T-cell (primary cell): ENCODE measurements around the gene TPCN1. TPM values are rescaled to one million over a fixed set of nuclear protein-coding genes. Genes with fewer than 3 reads are reported as not detected.

ENCODE experiments used
- ATAC-seq, 4 experiments: fragments of 200-7000 bp in 3 of 4; fragments of 150-1000 bp in 1 of 4; cut with Tn5 transposase; replicated peaks in 1 of 4; 1 replicate in 3 of 4; 2 replicates in 1 of 4; pipeline ENCODE4 v1.10.0; 2021; ENCODE audit warnings: moderate library complexity in 3 of 4, mild to moderate bottlenecking in 2 of 4, moderate number of reproducible peaks in 1 of 4
- CTCF ChIA-PET, 2 donors: fragments of 300-600 bp; sonication (Branson Sonifier 250); formaldehyde crosslinking; loops; one replicate each; lab custom pipeline; 2022; ENCODE audit warnings: antibody characterized with exemption in 2 of 2; lab: Charles Lee
- POLR2A ChIA-PET, 2 donors: fragments of 300-600 bp; sonication (Branson Sonifier 250); formaldehyde crosslinking; loops; one replicate each; lab custom pipeline; 2022; ENCODE audit warnings: antibody characterized with exemption in 2 of 2; lab: Charles Lee
- DNase-seq, 35 experiments: peaks; one replicate each; pipeline versions ENCODE4 v3.0.0 to v3.0.0-alpha.2; 2013 to 2023
- H3K27ac ChIP-seq: one replicate; pipeline ENCODE4 v1.5.1; 2013; ENCODE audit warnings: low read length
- H3K27me3 ChIP-seq, 2 experiments: replicated peaks in 1 of 2; 1 replicate in 1 of 2; 2 replicates in 1 of 2; pipeline versions ENCODE4 v1.6.1 to v1.7.0; 2013; ENCODE audit warnings: low read length in 1 of 2, mixed read lengths in 1 of 2; ENCODE audit not compliant: control insufficient read depth in 2 of 2, insufficient read depth in 2 of 2; ENCODE audit errors: extremely low read depth in 1 of 2
- H3K36me3 ChIP-seq, 2 donors: 1 replicate in 1 of 2; 2 replicates in 1 of 2; pipeline versions ENCODE4 v1.6.1 to v1.7.0; 2013; ENCODE audit warnings: low read length in 1 of 2; ENCODE audit not compliant: control insufficient read depth in 2 of 2, insufficient read depth in 1 of 2; ENCODE audit errors: extremely low read depth in 1 of 2
- H3K4me1 ChIP-seq, 2 experiments: 1 replicate in 1 of 2; 2 replicates in 1 of 2; pipeline versions ENCODE4 v1.6.1 to v1.7.0; 2013; ENCODE audit warnings: low read length in 2 of 2, mixed read lengths in 1 of 2; ENCODE audit not compliant: insufficient read depth in 2 of 2, control insufficient read depth in 1 of 2; ENCODE audit errors: extremely low read depth in 1 of 2
- H3K4me3 ChIP-seq, 2 donors: 1 replicate in 1 of 2; 2 replicates in 1 of 2; pipeline versions ENCODE4 v1.5.1 to v1.7.0; 2013; ENCODE audit warnings: mild to moderate bottlenecking in 2 of 2, low read length in 1 of 2, moderate library complexity in 1 of 2; ENCODE audit not compliant: control insufficient read depth in 1 of 2; ENCODE audit errors: extremely low read depth in 1 of 2
- H3K9me3 ChIP-seq: 2 replicates; pipeline ENCODE4 v1.7.0; 2013
- H3K27ac Mint-ChIP-seq, 2 donors: one replicate each; pipeline ENCODE4 v1.8.0; 2020 to 2021; ENCODE audit warnings: mild to moderate bottlenecking in 2 of 2, mixed read lengths in 2 of 2
- H3K27me3 Mint-ChIP-seq, 2 donors: one replicate each; pipeline ENCODE4 v1.8.0; 2021 to 2022; ENCODE audit warnings: mixed read lengths in 2 of 2
- H3K36me3 Mint-ChIP-seq: one replicate; pipeline ENCODE4 v1.8.0; 2021; ENCODE audit warnings: mixed read lengths
- H3K4me1 Mint-ChIP-seq, 3 donors: one replicate each; pipeline ENCODE4 v1.8.0; 2020 to 2022; ENCODE audit warnings: mixed read lengths in 3 of 3, mild to moderate bottlenecking in 1 of 3
- H3K4me3 Mint-ChIP-seq, 3 donors: one replicate each; pipeline ENCODE4 v1.8.0; 2020 to 2022; ENCODE audit warnings: mild to moderate bottlenecking in 3 of 3, mixed read lengths in 3 of 3, moderate library complexity in 3 of 3
- H3K9me3 Mint-ChIP-seq, 3 donors: one replicate each; pipeline ENCODE4 v1.8.0; 2020 to 2022; ENCODE audit warnings: mixed read lengths in 3 of 3
- WGBS: methylation state at CpG from one replicate; pipeline ENCODE4 v1.1.5; 2013; ENCODE audit warnings: missing lambda C conversion rate; ENCODE audit not compliant: insufficient coverage; 5-methylcytosine and 5-hydroxymethylcytosine counted together
- total RNA-seq, 35 experiments: library from RNA in 6 of 35; stranded (reverse) in 6 of 35; fragments of 120-200 nt in 1 of 35; gene quantifications; one replicate each; pipeline versions ENCODE4 v1.2.1 to v1.2.4 and lab custom pipeline; 2013 to 2026

Gene TPCN1
- total RNA-seq, 5 donors from 2014 or later (not counting 1 experiment from before 2014, with no cell fraction given), result 58.8 to 81.6 (median 73.5) TPM

GRCh38 chr12:113278141-113278540, 56.9 kb downstream of the TPCN1 start:
- POLR2A ChIA-PET, result no interaction called here

DNA sequence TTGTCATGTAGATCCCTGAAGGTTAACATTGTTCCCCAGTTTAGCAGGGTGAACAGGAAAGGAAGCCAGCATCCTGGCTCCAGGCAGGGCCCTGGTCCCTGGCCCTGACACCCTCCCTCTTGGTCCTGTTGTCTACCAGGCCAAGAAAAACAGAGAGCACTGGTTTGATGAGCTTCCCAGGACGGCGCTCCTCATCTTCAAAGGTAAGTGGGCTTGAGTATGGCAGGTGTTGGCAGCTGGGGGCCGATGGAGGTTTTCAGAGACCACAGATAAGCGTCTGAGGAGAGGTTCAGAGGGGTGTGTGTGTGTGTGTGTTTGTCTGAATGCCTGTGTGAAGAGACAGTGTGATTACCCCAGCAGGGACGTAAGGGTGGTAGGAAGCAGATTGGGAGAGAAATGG, 57.4 kb downstream of the TPCN1 start:
- Histone ChIP-seq H3K9me3 (no peaks in the 10 kb centered on the region), H3K4me3 (no peak overlapping the region), H3K27me3 (no peaks in the 10 kb centered on the region), H3K27ac (no peak overlapping the region), H3K4me1 (no peaks in the 10 kb centered on the region), H3K36me3 (peaks cover 2 to 42% of the 10 kb centered on the region in 2 donors)
- Mint-ChIP-seq H3K4me3 (no peak overlapping the region), H3K36me3 (peaks cover 30% of the 10 kb centered on the region), H3K27ac (peak overlapping the region; percentile 19 to 34), H3K9me3 (no peaks in the 10 kb centered on the region), H3K27me3 (no peaks in the 10 kb centered on the region), H3K4me1 (peaks cover 0 to 11% (median 0%) of the 10 kb centered on the region in 3 donors)
- DNase-seq (no peak), ATAC-seq (no peak)
- 43% methylated on average over 4 of the region's 5 CpGs for WGBS
- POLR2A ChIA-PET, result interaction anchor here in 1 of 2 donors (0.6 kb wide), 1 partner anchor 416 kb away, joined by 10 read pairs; no protein-coding TSS in a partner anchor
- CTCF ChIA-PET, result interaction anchor here in 1 of 2 donors (0.6 kb wide), 1 partner anchor 81 kb away, joined by 3 read pairs; no protein-coding TSS in a partner anchor

More at GRCh38 chr12:113278141-113278540, 56.9 kb downstream of the TPCN1 start:
- H3K27me3 ChIP-seq, result no peaks in the 10 kb centered on the region
- H3K36me3 ChIP-seq, result peaks cover 2 to 42% of the 10 kb centered on the region in 2 donors
- no peaks in the 10 kb centered on the region for H3K9me3 Mint-ChIP-seq
- no peaks in the 10 kb centered on the region for H3K4me1 ChIP-seq
- no peak overlapping the region for H3K27ac Mint-ChIP-seq
- CTCF ChIA-PET, result no interaction called here
- no peak for ATAC-seq
- no peak overlapping the region for H3K4me3 ChIP-seq
- no peaks in the 10 kb centered on the region for H3K27me3 Mint-ChIP-seq
- no peaks in the 10 kb centered on the region for H3K9me3 ChIP-seq
- no peak overlapping the region for H3K27ac ChIP-seq
- WGBS, result 89% methylated on average over 7 of the region's 8 CpGs
- H3K4me1 Mint-ChIP-seq, result peaks cover 0 to 11% (median 0%) of the 10 kb centered on the region in 3 donors
- no peak for DNase-seq
- no peak overlapping the region for H3K4me3 Mint-ChIP-seq
- peaks cover 30% of the 10 kb centered on the region for H3K36me3 Mint-ChIP-seq

- DNase-seq (no peak), ATAC-seq (no peak)
- H3K27ac ChIP-seq, result no peak overlapping the region
- 95% methylated on average over 12 of the region's 13 CpGs for WGBS
- POLR2A ChIA-PET, result no interaction called here
- no peaks in the 10 kb centered on the region for H3K4me1 Mint-ChIP-seq
- H3K36me3 ChIP-seq, result peaks cover 12 to 43% of the 10 kb centered on the region in 2 donors
- no peaks in the 10 kb centered on the region for H3K27me3 ChIP-seq
- no peaks in the 10 kb centered on the region for H3K27me3 Mint-ChIP-seq
- H3K9me3 ChIP-seq, result no peaks in the 10 kb centered on the region
- H3K27ac Mint-ChIP-seq, result no peak overlapping the region
- H3K36me3 Mint-ChIP-seq, result peaks cover 31% of the 10 kb centered on the region
- CTCF ChIA-PET, result no interaction called here
- no peaks in the 10 kb centered on the region for H3K9me3 Mint-ChIP-seq
- no peak overlapping the region for H3K4me3 ChIP-seq
- no peak overlapping the region for H3K4me3 Mint-ChIP-seq
- H3K4me1 ChIP-seq, result no peaks in the 10 kb centered on the region
These were observed 63.5 kb downstream of the TPCN1 start for GRCh38 chr12:113284751-113285150.

GRCh38 chr12:113285679-113286610, 64.7 kb downstream of the TPCN1 start:
- Mint-ChIP-seq H3K4me1 (no peaks in the 10 kb centered on the region), H3K27ac (no peak overlapping the region), H3K4me3 (no peak overlapping the region), H3K9me3 (no peaks in the 10 kb centered on the region), H3K36me3 (peaks cover 29% of the 10 kb centered on the region), H3K27me3 (no peaks in the 10 kb centered on the region)
- CTCF ChIA-PET, result no interaction called here
- Histone ChIP-seq H3K36me3 (peaks cover 23 to 42% of the 10 kb centered on the region in 2 donors), H3K9me3 (no peaks in the 10 kb centered on the region), H3K27ac (no peak overlapping the region), H3K4me3 (no peak overlapping the region), H3K4me1 (no peaks in the 10 kb centered on the region), H3K27me3 (no peaks in the 10 kb centered on the region)
- ATAC-seq (no peak), DNase-seq (no peak)
- 92% methylated on average over 17 of the region's 22 CpGs for WGBS
- POLR2A ChIA-PET, result no interaction called here

GRCh38 chr12:113286712-113287111, 65.4 kb downstream of the TPCN1 start:
- Histone ChIP-seq H3K9me3 (no peaks in the 10 kb centered on the region), H3K4me3 (no peak overlapping the region), H3K27me3 (no peaks in the 10 kb centered on the region), H3K36me3 (peaks cover 30 to 48% of the 10 kb centered on the region in 2 donors), H3K27ac (no peak overlapping the region), H3K4me1 (no peaks in the 10 kb centered on the region)
- DNase-seq (no peak), ATAC-seq (no peak)
- no peaks in the 10 kb centered on the region for H3K9me3 Mint-ChIP-seq
- no peak overlapping the region for H3K4me3 Mint-ChIP-seq
- no peaks in the 10 kb centered on the region for H3K4me1 Mint-ChIP-seq
- ChIA-PET POLR2A (no interaction called here), CTCF (no interaction called here)
- 93% methylated on average over 9 of the region's 11 CpGs for WGBS
- H3K27ac Mint-ChIP-seq, result no peak overlapping the region
- H3K36me3 Mint-ChIP-seq, result peaks cover 34% of the 10 kb centered on the region
- H3K27me3 Mint-ChIP-seq, result no peaks in the 10 kb centered on the region

DNA sequence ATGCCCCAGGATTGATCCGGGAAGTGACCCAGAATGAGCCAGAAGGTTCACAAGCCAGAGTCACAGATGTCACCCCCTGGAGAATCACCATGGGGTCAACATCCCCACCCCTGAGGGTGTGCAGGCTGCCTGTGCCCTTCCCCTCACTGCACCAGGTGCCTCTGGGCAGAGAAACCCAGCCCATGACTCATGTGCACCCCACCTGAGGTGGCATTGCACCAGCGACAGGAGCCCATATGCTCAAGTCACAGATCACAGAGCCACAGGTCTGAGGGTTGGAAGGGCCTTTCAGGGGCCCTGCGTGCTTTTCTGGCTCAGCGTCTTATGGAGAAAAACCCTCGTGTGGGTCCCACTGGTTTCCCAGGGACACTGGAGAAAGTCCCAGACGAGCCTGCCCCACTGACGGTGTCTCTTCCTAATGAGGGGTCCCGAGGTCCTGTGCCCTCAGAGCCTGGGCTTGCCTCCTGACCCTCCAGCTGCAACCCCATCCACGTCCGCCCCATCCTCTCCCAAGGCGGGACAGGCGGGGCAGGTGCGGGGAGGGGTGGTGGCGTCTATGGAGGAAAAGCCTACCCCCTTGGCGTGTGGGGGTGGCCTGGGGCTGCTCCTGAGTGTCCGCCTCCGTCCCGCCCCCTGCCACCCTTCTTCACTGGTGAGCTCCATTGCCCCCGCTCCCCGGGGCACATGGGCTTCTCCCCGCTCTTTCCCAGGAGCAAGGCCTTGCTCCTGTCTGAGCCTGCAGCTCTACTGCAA, 66.1 kb downstream of the TPCN1 start:
- Mint-ChIP-seq H3K27ac (no peak overlapping the region), H3K36me3 (peaks cover 40% of the 10 kb centered on the region), H3K4me1 (no peaks in the 10 kb centered on the region), H3K4me3 (no peak overlapping the region), H3K27me3 (no peaks in the 10 kb centered on the region), H3K9me3 (no peaks in the 10 kb centered on the region)
- Histone ChIP-seq H3K4me3 (no peak overlapping the region), H3K9me3 (no peaks in the 10 kb centered on the region), H3K27me3 (no peaks in the 10 kb centered on the region), H3K27ac (no peak overlapping the region), H3K4me1 (no peaks in the 10 kb centered on the region), H3K36me3 (peaks cover 30 to 52% of the 10 kb centered on the region in 2 donors)
- ChIA-PET CTCF (interaction anchor here in 1 of 2 donors (1.0 kb wide), 1 partner anchor 115 kb away, joined by 3 read pairs; no protein-coding TSS in a partner anchor), POLR2A (no interaction called here)
- 92% methylated on average over 11 of the region's 21 CpGs for WGBS
- DNase-seq (no peak), ATAC-seq (no peak)
